NK-92 treated with Interleukin-12 subunit alpha and Interleukin-12 subunit beta, amount 100 ng/mL, for 24 hours (cell line): ENCODE measurements around the gene CCSER2.
"Not testable (repeated sequence)": the region's sequence is repeated elsewhere in the genome, so short reads cannot be mapped to it uniquely, and the experiment has no call there.

Source experiments
- DNase-seq: peaks from one replicate; lab custom pipeline; 2025; lab: John Stamatoyannopoulos, UW

Gene CCSER2

GRCh38 chr10:84456126-84456525, 127.7 kb downstream of the CCSER2 start:
- no peak for DNase-seq

- no peak for DNase-seq
These were observed 132.1 kb downstream of the CCSER2 start for GRCh38 chr10:84460520-84460919.

- DNase-seq: no peak
These were observed 141.1 kb downstream of the CCSER2 start for GRCh38 chr10:84469470-84469869.

- no peak for DNase-seq
These were observed 144.7 kb downstream of the CCSER2 start for GRCh38 chr10:84473136-84473535.

- no peak for DNase-seq
These were observed 149.2 kb downstream of the CCSER2 start for GRCh38 chr10:84477398-84478128.

- DNase-seq: no peak
These were observed 149.8 kb downstream of the CCSER2 start for GRCh38 chr10:84478151-84478550.

GRCh38 chr10:84478679-84479078, 150.3 kb downstream of the CCSER2 start:
- no peak for DNase-seq

GRCh38 chr10:84484541-84484940, 156.2 kb downstream of the CCSER2 start:
- no peak for DNase-seq

- DNase-seq: no peak
These were observed 165.0 kb downstream of the CCSER2 start for GRCh38 chr10:84493361-84493760.

- DNase-seq: no peak
These were observed 165.8 kb downstream of the CCSER2 start for GRCh38 chr10:84493951-84494848.

- no peak for DNase-seq
These were observed 166.4 kb downstream of the CCSER2 start for GRCh38 chr10:84494849-84495180.

GRCh38 chr10:84497978-84498377, 169.6 kb downstream of the CCSER2 start:
- DNase-seq: no peak

GRCh38 chr10:84499039-84499438, 170.7 kb downstream of the CCSER2 start:
- not testable (repeated sequence) for DNase-seq

- DNase-seq: no peak
These were observed 171.5 kb downstream of the CCSER2 start for GRCh38 chr10:84499846-84500245.

- DNase-seq: no peak
These were observed 181.7 kb downstream of the CCSER2 start for GRCh38 chr10:84510121-84510520.

- no peak for DNase-seq
These were observed 182.7 kb downstream of the CCSER2 start for GRCh38 chr10:84511106-84511505.

GRCh38 chr10:84511709-84512285, 183.4 kb downstream of the CCSER2 start:
- no peak for DNase-seq

- DNase-seq: no peak
These were observed 189.2 kb downstream of the CCSER2 start for GRCh38 chr10:84517554-84517953.

GRCh38 chr10:84519235-84519634, 190.8 kb downstream of the CCSER2 start:
- no peak for DNase-seq

- no peak for DNase-seq
These were observed 192.6 kb downstream of the CCSER2 start for GRCh38 chr10:84521013-84521412.

GRCh38 chr10:84521468-84521867, 193.1 kb downstream of the CCSER2 start:
- no peak for DNase-seq

GRCh38 chr10:84522612-84523462, 194.4 kb downstream of the CCSER2 start:
- DNase-seq: no peak
